Measurements from ENCODE around the gene RNF7.

RNF7 gene

GRCh38 chr3:141723255-141723654 lies 14.8 kb upstream of the RNF7 start:
- no peak for TF ChIP-seq CTCF (IDR thresholded peaks at IDR 0.05)
- Histone ChIP-seq H3K4me3 (no peak overlapping the region), H3K27ac (no peak overlapping the region)
- no peak for DNase-seq (ENCODE audit: low spot score)

- no peak overlapping the region for H3K27ac ChIP-seq
- DNase-seq (ENCODE audit: low spot score) = no peak
- no peak for TF ChIP-seq CTCF (IDR thresholded peaks at IDR 0.05)
- no peak overlapping the region for H3K4me3 ChIP-seq
Measured at GRCh38 chr3:141724186-141724585, 13.9 kb upstream of the RNF7 start.

GRCh38 chr3:141725036-141725435 lies 13.1 kb upstream of the RNF7 start:
- H3K27ac ChIP-seq = no peak overlapping the region
- H3K4me3 ChIP-seq = no peak overlapping the region
- no peak for TF ChIP-seq CTCF (IDR thresholded peaks at IDR 0.05)
- DNase-seq (ENCODE audit: low spot score) = no peak

- H3K4me3 ChIP-seq = no peak overlapping the region
- no peak for TF ChIP-seq CTCF (IDR thresholded peaks at IDR 0.05)
- no peak overlapping the region for H3K27ac ChIP-seq
- DNase-seq (ENCODE audit: low spot score) = no peak
Measured at GRCh38 chr3:141726483-141726882, 11.6 kb upstream of the RNF7 start.

- Histone ChIP-seq H3K4me3 (no peak overlapping the region), H3K27ac (no peak overlapping the region)
- no peak for TF ChIP-seq CTCF (IDR thresholded peaks at IDR 0.05)
- no peak for DNase-seq (ENCODE audit: low spot score)
Measured at GRCh38 chr3:141728355-141728892, 9.7 kb upstream of the RNF7 start.

GRCh38 chr3:141729240-141729639 lies 8.9 kb upstream of the RNF7 start:
- no peak for TF ChIP-seq CTCF (IDR thresholded peaks at IDR 0.05)
- no peak for DNase-seq (ENCODE audit: low spot score)
- Histone ChIP-seq H3K27ac (no peak overlapping the region), H3K4me3 (no peak overlapping the region)

- DNase-seq (ENCODE audit: low spot score) = no peak
- no peak for TF ChIP-seq CTCF (IDR thresholded peaks at IDR 0.05)
- H3K4me3 ChIP-seq = no peak overlapping the region
- H3K27ac ChIP-seq = no peak overlapping the region
Measured at GRCh38 chr3:141735176-141735575, 2.9 kb upstream of the RNF7 start.

Measured in coronary artery (tissue), 2 donors.